ENCODE measurements around the gene ADAMTS17.

ADAMTS17 gene

DNA sequence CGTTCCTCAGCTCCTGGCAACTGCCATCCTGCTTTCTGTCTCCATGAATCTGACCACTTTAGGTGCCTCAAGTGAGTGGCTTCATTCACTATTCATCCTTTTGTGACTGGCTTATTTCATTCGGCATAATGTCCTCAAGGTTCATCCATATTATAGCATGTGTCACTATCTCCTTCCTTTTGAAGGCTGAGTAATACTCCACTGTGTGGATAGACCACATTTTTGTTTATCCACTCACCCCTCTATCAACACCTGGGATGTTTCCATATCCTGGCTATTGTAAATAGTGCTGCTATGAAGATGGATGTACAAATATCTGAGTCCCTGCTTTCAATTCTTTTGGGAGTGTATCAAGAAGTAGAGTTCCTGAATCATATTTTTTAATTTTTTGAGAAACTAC, 98.8 kb downstream of the ADAMTS17 start:
- Mint-ChIP-seq H3K27ac (no peak overlapping the region), H3K4me1 (no peaks in the 10 kb centered on the region), H3K4me3 (no peak overlapping the region), H3K9me3 (no peaks in the 10 kb centered on the region), H3K36me3 (no peaks in the 10 kb centered on the region)
- ATAC-seq: no peak
- DNase-seq (ENCODE audit: low spot score in 2 of 2): no peak

DNA sequence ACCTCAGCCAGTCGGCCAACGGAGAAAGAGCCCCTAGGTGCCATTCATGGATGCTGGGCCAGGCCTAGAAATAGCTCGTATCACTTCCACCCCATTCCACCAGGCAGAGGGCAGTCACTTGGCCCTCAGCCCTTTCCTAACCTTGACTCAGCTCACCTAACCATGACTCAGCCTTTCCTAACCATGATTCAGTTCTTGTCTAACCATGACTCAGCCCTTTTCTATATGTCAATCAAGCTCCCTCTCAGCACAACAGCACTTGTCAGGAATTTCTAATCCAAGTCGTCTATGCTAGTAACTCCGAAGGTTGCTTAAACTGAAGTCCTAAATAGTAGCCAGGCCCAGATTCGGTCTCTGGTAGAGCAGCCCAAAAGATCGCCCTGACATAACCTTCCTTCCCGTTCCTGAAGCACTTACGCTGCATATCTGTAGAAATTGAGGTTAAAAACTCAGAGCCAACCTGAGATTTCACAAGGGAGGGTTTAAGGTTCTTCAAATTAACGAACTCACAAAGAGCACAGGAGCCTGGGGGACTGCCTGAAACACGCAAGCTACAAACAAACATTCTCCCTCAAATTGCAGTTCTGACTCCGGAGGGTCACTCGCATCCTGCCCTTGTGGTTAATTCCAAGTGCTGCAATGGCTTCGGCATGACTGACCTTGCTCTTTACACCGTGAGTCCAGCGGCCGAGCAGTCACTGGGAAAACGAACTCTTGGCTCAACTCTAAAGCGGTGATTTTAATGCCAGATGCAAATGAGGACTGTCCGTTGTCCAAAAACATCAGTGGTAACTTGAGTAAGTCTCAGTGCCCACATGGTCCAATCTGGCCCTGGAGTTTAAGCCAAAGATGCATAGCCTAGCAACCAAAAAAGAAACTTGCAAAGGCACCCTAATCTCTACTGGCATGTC, 99.9 kb downstream of the ADAMTS17 start:
- Mint-ChIP-seq H3K4me1 (peaks cover 4% of the 10 kb centered on the region), H3K36me3 (no peaks in the 10 kb centered on the region), H3K4me3 (no peak overlapping the region), H3K9me3 (no peaks in the 10 kb centered on the region), H3K27ac (peak overlapping the region; percentile 33)
- ATAC-seq (peak; percentile 51), DNase-seq (ENCODE audit: low spot score in 2 of 2) (no peak)

DNA sequence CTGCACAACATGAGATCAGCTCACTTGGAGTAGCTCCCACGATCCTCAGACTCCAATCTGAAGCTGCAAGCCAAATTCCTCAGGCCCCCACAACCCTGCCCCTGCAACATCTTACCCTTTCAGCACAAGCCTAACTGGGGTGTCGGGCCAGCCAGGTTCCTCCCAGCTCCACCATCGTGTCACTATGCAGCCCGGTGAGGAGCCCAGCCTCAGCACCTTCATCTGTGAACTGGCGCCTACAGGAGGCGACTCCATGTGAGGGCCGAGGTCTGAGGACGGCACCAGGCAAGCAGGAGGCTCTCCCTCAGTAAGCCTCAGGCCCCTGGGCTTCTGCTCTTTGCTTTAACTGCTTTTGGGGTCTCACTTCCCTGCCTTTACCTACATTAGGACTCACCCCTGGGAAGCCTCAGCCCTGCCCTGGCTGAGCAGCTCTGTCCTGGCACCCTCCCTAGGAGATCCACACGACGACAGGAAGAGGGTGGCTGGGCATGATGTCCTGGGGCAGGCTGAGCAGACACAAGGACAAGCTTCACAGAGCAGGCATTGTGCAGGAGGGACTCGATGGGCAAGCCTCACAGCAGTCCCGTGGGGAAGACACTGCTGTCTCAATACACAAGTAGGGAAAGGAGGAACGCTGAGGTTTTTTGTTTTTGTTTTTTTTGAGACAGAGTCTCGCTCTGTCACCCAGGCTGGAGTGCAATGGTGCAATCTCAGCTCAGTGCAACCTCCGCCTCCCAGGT, 104.6 kb downstream of the ADAMTS17 start:
- Mint-ChIP-seq H3K27ac (no peak overlapping the region), H3K36me3 (no peaks in the 10 kb centered on the region), H3K4me3 (no peak overlapping the region), H3K9me3 (no peaks in the 10 kb centered on the region), H3K4me1 (peaks cover 6% of the 10 kb centered on the region)
- ATAC-seq (no peak), DNase-seq (ENCODE audit: low spot score in 2 of 2) (no peak)

DNA sequence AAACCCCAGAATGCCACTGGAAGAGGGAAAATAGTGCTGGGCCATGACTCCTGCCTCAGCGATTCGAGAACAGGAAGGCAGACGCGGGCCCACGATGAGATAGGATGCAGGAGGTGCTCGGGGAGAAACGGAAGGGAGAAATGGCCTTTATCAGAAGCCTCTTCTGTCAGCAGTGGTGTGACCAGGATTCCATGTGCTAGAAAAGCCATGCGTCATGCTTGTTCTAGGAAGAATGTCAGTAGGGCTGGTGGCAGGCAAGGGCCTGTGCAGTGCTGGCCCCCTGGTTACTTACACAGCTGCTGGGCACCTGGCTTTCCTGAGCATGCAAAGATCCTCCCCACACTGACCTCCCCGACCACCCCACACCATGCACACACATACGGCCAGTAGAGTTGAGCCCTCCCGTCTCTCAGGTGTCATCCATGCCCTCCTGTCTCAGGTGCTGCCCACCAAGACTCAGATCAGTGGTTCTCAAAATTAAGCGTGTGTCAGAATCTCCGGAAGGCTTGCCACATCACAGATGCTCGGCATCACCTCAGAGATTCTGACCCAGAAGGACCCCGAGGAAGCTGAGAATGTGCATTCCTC, 106.7 kb downstream of the ADAMTS17 start:
- Mint-ChIP-seq H3K9me3 (no peaks in the 10 kb centered on the region), H3K36me3 (no peaks in the 10 kb centered on the region), H3K27ac (no peak overlapping the region), H3K4me3 (no peak overlapping the region), H3K4me1 (peaks cover 12% of the 10 kb centered on the region)
- DNase-seq (ENCODE audit: low spot score in 2 of 2) (no peak), ATAC-seq (no peak)

DNA sequence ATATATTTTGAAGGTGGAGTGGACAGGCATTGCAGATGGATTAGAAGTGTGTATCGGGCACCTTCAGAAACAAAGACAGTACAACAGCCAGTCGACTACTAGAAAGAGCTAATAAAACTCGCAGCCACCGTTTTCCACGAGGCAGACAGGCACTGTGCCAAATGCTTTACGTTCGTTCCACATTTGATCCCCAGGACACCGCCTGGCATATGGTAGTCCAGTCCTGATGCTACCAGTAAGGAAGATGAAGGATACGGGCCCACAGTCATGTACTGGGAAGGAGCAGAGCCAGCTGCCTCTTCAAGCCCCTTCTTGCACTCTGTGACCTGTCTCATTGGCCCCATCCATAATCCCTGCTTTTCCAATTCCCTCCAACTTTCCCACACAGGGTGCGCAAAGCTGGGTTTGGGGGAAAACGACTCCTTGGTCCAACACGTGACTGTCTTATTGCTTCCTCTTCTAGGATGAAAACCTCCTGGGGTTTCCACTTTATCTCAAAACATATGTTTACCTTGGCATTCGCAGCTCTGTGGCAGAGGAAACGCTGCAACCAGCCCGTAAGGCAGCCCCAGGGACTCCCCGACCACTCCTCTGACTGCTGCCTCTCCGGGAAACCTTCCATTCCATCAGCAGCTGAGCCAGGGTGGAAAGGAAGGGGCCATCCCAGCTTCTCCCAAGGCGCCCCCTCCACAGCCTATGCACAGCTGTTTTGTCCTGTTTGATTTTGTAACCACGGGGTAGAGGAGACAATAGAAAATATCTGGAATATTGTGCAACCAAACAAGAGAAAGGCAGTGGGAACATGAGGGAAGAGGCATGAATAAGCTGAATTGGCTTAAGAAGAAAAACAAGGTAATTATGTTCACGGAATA, 107.4 kb downstream of the ADAMTS17 start:
- DNase-seq (ENCODE audit: low spot score in 2 of 2): no peak
- H3K4me1 Mint-ChIP-seq: peaks cover 20% of the 10 kb centered on the region
- H3K27ac Mint-ChIP-seq: no peak overlapping the region
- H3K4me3 Mint-ChIP-seq: no peak overlapping the region
- ATAC-seq: no peak
- H3K36me3 Mint-ChIP-seq: no peaks in the 10 kb centered on the region
- no peaks in the 10 kb centered on the region for H3K9me3 Mint-ChIP-seq

DNA sequence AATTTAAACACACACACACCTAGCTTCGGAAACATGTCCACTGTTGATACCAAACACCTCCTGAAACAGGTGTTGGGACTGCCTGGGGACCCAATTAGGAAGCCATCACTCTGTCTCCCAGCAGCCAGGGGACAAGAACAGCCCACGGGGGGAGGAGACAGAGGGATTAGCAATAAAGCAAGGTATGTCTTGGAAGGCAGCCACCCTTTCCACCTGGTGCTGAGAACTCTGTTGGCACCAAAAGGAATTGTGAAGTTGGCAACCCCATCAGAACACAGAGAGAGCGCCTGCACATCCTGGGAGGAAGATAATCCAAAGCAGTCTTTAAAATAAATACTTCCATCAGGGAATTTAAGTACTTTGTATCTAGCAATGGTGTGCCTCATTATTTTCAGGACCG, 111.0 kb downstream of the ADAMTS17 start:
- ATAC-seq: no peak

DNA sequence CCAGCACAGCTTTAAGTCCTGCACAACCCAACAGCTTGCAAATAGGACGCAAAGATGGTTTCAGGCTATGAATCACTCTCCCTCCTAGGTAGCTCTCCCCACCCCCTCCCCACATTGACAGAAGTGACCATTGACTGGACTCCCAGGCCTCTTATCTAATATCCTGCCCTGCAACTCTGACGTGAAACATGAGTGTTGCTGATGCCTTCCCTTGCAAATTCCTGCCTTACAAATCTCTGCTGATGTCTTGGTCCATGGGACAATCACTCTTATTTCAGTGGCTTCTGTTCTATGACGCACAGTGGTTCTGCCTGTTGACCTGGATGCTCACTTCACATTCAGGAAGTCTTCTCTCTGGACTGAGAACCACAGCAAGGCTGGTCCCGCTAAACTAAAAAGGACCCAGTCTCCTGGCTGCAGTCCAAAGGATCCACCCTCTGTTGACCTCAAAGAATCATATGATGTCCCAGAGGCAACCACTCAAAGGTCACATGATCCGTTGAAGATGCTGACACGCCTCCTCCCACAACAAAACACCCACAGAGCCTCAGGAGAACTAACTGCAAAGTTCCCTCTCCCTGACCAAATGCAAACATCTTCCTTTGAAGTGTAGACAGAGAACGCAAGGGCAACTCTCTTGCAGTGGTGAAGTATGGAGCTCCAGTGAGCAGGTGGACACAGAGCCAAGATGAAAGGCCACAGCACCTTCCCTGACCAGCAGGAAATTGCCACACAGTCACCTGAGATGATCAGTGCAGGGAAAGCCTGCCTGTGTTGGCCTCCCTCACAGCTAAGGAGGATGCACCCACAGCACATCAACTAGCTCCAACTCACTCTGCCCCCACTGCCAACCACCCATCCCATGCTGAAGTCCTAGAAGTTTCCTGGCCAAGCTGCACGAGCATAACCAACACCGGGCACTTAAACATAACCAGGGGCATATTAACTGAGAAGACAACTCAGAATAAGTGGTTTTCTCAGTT, 112.3 kb downstream of the ADAMTS17 start:
- peaks cover 3% of the 10 kb centered on the region for H3K9me3 Mint-ChIP-seq
- H3K4me3 Mint-ChIP-seq: peak overlapping the region; percentile 2
- DNase-seq (ENCODE audit: low spot score in 2 of 2) (no peak), ATAC-seq (peak; percentile 49)
- H3K36me3 Mint-ChIP-seq: no peaks in the 10 kb centered on the region
- H3K4me1 Mint-ChIP-seq: peaks cover 30% of the 10 kb centered on the region
- no peak overlapping the region for H3K27ac Mint-ChIP-seq

More for the DNA sequence above, 111.0 kb downstream of the ADAMTS17 start:
- H3K4me3 Mint-ChIP-seq: no peak overlapping the region
- no peak overlapping the region for H3K27ac Mint-ChIP-seq
- no peak for DNase-seq (ENCODE audit: low spot score in 2 of 2)
- H3K36me3 Mint-ChIP-seq: no peaks in the 10 kb centered on the region
- H3K4me1 Mint-ChIP-seq: peaks cover 30% of the 10 kb centered on the region
- H3K9me3 Mint-ChIP-seq: peaks cover 3% of the 10 kb centered on the region

DNA sequence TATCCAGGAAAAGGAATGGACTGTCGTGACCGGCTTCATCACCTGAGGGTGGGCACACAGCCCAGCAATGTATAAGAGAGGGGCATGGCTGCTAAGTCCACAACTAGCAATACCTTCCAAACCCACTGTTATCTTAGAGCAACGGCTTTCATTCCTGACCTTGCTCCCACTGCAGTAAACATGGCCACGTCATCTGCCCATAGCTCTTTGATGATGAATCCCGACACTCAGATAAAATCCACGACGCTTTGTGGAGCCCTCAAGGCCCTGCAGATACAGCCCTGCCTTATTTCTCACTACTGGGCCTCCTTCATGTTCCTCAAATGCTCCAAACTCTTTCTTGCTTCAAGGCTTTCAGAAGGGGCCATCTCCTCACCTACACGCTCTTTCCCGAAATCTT, 114.0 kb downstream of the ADAMTS17 start:
- no peak for DNase-seq (ENCODE audit: low spot score in 2 of 2)
- Mint-ChIP-seq H3K36me3 (no peaks in the 10 kb centered on the region), H3K27ac (no peak overlapping the region), H3K4me1 (peaks cover 30% of the 10 kb centered on the region), H3K9me3 (peaks cover 3% of the 10 kb centered on the region), H3K4me3 (no peak overlapping the region)
- ATAC-seq: no peak

DNA sequence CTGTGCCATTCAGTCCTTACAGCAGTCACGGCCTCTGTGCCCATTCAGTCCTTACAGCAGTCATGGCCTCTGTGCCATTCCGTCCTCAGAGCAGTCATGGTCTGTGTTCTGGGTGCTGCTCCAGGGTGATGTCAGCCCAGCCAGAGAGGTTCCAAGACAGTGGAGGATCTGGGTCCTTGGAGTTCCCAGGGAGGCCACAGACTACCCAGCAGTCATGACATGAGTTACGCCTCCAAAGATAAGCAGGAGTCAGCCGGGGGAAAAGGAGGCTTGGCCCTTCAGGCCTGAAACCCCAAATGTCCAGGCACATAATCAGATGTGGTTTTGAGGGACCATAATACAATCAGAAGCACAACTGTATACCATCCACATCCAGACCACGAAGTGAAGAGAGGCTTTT, 115.7 kb downstream of the ADAMTS17 start:
- H3K4me1 Mint-ChIP-seq: peaks cover 30% of the 10 kb centered on the region
- no peaks in the 10 kb centered on the region for H3K36me3 Mint-ChIP-seq
- DNase-seq (ENCODE audit: low spot score in 2 of 2) (no peak), ATAC-seq (no peak)
- H3K9me3 Mint-ChIP-seq: peaks cover 3% of the 10 kb centered on the region
- no peak overlapping the region for H3K27ac Mint-ChIP-seq
- H3K4me3 Mint-ChIP-seq: no peak overlapping the region

DNA sequence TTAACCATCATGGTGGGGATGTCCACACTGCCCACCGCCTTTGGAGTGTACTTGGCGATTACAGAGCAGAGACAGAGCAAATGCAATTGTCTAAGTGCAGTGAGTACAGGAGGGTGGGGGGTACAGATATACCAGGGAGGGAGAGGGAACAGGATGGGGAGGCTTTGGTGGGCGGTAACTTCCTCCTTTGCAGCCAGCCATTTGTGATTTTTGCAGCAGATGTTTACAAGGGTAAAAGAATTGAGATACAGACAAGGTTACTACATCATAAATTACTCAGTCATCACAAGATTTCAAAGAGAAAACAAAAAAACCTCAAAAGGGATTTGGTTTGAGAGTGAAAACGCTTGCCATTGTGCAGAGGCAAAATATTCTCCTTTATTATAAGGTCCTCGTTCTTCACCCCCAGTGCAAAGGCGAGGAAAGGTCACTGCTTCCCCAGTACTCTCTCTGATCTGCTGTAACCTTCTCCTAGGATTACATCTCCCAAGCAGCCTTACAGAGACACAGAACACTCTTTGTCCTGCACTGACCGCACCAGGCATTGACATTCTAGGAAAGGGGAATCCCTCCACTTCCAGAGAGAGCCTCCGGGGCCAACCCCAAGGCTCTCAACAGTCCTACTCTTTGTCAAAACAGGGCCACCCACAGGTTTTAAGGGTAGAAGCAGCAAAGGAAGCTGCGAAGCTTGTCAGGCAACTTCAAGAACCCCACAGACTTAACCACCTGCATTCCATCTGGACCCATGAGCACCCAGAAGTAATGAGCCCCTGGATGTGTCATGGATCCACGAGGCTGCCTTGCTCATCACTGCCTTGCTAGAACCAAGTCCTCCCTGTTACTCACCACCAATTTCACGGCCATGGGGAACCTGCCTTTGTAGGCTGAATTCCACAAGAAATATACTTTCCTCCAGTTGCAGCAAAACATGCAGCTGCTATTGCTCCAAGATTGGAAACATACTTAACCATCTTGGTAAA, 117.3 kb downstream of the ADAMTS17 start:
- ATAC-seq (no peak), DNase-seq (ENCODE audit: low spot score in 2 of 2) (no peak)
- no peaks in the 10 kb centered on the region for H3K36me3 Mint-ChIP-seq
- no peak overlapping the region for H3K27ac Mint-ChIP-seq
- peaks cover 17% of the 10 kb centered on the region for H3K4me1 Mint-ChIP-seq
- no peak overlapping the region for H3K4me3 Mint-ChIP-seq
- H3K9me3 Mint-ChIP-seq: peaks cover 3% of the 10 kb centered on the region

DNA sequence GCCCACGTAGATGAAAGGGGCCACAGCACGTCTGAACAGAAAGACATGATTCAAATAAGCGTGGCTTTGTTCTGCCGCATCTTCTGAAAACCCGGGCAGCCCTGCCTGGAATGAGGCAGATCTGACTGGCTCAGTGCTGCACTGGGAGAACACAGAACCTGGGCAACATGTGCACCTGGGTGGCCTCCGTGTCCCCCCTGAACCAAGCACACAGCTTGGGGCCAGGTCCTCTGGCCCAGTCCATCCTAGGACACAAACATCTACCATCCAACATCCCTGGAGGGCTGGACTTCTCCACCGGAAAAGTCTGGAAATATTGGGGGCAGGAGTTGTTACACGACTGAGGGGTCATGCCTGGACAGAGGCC, 119.4 kb downstream of the ADAMTS17 start:
- Mint-ChIP-seq H3K27ac (no peak overlapping the region), H3K4me1 (peaks cover 6% of the 10 kb centered on the region), H3K4me3 (no peak overlapping the region), H3K9me3 (no peaks in the 10 kb centered on the region), H3K36me3 (no peaks in the 10 kb centered on the region)
- no peak for DNase-seq (ENCODE audit: low spot score in 2 of 2)
- ATAC-seq: no peak

DNA sequence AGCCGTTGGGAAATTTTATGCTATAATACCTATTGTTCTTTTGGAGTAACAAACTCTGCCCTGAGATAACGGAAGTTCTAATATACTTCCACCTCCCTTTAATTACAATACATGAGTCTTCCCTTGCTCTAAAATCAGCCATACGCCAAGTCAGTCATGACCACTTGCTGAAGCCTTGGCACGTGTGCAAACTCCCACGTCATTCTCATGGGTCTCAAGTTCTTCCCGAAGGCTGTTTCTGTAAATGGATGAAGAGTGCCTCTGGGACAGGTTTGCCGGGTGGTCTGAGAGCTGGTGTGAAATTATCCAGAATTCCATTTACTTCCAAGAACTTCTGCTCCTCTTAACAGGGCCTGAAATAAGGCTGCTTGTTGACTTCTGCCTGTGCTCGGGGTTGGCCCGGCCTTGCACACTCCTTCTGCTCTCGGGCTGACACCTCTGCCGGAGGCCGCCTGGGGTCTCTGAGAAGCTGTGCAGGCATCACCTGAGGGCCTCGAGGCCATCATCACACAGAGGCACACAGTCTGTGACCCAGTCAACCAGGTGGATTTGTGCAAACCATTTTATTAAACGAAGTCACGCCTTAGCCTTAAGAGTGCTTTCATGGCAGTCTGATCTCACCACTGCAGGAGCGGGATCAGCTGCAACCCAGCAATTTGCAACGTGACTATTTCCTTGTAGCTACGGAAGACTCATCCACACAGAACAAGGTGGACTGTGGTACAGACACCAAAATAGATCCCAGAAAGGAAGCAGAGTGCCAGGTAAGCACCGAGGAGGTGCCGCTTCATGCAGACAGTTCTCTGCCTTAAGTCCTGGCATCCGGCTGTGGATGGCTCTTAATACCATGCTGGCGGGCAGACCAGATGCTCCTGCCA, 120.1 kb downstream of the ADAMTS17 start:
- Mint-ChIP-seq H3K27ac (no peak overlapping the region), H3K9me3 (no peaks in the 10 kb centered on the region), H3K4me1 (peaks cover 5% of the 10 kb centered on the region), H3K4me3 (no peak overlapping the region), H3K36me3 (no peaks in the 10 kb centered on the region)
- DNase-seq (ENCODE audit: low spot score in 2 of 2) (no peak), ATAC-seq (no peak)

Data from stimulated activated effector memory CD8-positive, alpha-beta T cell treated with anti-CD3 and anti-CD28 coated beads, Interleukin-12 subunit alpha, Interleukin-12 subunit beta, amount 100 ng/mL, for 72 hours (primary cell).